ENCODE results near the gene ERBIN.

The ERBIN gene

GRCh38 chr5:66130493-66130892 lies 204.1 kb downstream of the ERBIN start:
- DNase-seq (ENCODE audit: low spot score), result no peak
